ENCODE measurements around the gene APBB2. TPM values are rescaled to one million over a fixed set of nuclear protein-coding genes. Genes with fewer than 3 reads are reported as not detected.

Gene APBB2
- total RNA-seq, 1 experiment from 2014 or later = 80.7 TPM

DNA sequence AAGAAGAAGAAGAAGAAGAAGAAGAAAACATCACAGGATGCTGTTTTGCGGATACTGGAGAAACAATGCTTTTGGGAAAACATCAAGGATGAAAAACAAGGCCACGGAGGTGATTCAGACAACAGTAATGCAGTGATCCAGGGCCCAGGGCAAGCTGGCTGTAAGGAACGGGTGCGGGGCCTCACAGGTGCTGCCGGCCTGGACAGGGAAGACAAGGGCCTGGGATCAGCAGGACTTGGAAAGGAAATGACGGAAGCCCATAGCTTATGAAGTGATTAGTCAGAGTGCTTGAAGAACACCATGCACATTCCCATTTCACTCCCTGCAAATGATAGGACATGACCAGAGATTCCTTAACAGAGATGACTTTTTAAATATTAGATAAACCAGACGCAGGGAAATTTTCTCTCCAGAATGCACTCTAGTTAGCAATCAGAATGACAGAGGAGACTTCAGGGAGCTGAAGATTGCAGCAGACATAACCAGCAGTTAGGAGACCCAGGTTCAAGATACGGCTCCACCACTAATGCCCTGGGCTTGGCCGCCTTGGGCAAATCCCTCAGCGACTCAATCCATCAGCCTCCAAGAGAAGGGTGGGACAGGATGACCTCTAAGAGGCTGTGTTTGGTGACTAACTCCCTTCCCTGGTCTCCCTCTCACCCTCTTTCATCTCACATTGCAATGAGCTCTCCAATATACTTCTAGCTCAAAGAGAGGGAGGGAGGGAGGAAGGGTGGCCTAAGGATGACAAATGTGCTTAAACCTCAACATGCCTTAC lies 54.1 kb downstream of the APBB2 start:
- H3K27me3 Mint-ChIP-seq (ENCODE audit: insufficient read depth, unreplicated experiment) = no peaks in the 10 kb centered on the region
- intact Hi-C loops (cut with micrococcal nuclease; ENCODE audit: unreplicated experiment) = loop anchor here (2.0 kb wide), 1 partner anchor 15 kb away; no protein-coding TSS in a partner anchor
- CTCF ChIA-PET = interaction anchor here (0.9 to 1.0 kb wide), 2 partner anchors 26 to 236 kb away, joined by 3 to 5 read pairs; no protein-coding TSS in a partner anchor
- POLR2A ChIA-PET = no interaction called here
- Histone ChIP-seq H3K9me3 (no peaks in the 10 kb centered on the region), H3K4me3 (ENCODE audit: low read depth, low read length) (no peak overlapping the region), H3K27me3 (replicated peaks; ENCODE audit: control insufficient read depth, insufficient read depth, low read length) (no peaks in the 10 kb centered on the region), H3K4me1 (peaks cover 76% of the 10 kb centered on the region), H3K36me3 (ENCODE audit: control insufficient read depth, insufficient read depth, low read length) (peaks cover 1% of the 10 kb centered on the region)
- H3K36me3 Mint-ChIP-seq (ENCODE audit: insufficient read depth, unreplicated experiment) = peaks cover 41% of the 10 kb centered on the region
- peaks cover 10% of the 10 kb centered on the region for H3K9me3 Mint-ChIP-seq (ENCODE audit: unreplicated experiment)
- no peak overlapping the region for H3K4me3 Mint-ChIP-seq (ENCODE audit: unreplicated experiment)
- peak in 1 of 2 experiments; percentile 50 for DNase-seq
- H3K4me1 Mint-ChIP-seq (ENCODE audit: low read depth, unreplicated experiment) = peaks cover 62% of the 10 kb centered on the region
- TF ChIP-seq, protein P1, sequence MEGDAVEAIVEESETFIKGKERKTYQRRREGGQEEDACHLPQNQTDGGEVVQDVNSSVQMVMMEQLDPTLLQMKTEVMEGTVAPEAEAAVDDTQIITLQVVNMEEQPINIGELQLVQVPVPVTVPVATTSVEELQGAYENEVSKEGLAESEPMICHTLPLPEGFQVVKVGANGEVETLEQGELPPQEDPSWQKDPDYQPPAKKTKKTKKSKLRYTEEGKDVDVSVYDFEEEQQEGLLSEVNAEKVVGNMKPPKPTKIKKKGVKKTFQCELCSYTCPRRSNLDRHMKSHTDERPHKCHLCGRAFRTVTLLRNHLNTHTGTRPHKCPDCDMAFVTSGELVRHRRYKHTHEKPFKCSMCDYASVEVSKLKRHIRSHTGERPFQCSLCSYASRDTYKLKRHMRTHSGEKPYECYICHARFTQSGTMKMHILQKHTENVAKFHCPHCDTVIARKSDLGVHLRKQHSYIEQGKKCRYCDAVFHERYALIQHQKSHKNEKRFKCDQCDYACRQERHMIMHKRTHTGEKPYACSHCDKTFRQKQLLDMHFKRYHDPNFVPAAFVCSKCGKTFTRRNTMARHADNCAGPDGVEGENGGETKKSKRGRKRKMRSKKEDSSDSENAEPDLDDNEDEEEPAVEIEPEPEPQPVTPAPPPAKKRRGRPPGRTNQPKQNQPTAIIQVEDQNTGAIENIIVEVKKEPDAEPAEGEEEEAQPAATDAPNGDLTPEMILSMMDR (IDR thresholded peaks at IDR 0.05; ENCODE audit: insufficient read depth in 1 of 2, low read depth in 1 of 2, low read length in 1 of 2, severe bottlenecking in 1 of 2, unreplicated experiment in 1 of 2) = no peak
- no TSS peak for BruUV-seq (replicated peaks)
- H3K27ac Mint-ChIP-seq (ENCODE audit: unreplicated experiment) = peak overlapping the region; percentile 70

DNA sequence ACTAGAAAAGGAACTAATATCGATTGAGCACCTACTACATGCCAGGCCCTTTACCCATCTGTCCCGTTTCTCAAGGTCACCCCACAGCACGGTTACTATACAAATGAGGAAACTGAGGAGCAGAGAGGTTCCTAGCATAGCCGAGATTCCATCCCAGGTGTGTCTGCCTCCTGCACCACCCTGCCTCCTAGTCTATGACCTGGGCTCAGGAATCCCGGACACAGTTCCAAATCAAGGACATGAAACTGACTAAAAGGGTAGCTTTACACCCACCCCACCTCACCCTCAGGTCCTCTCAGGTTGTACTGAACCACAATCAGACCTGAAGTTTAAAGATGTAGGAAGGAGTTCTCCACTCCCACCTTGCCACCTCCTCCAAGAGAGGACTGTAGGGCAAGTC lies 55.6 kb downstream of the APBB2 start:
- BruUV-seq (replicated peaks) = no TSS peak
- CTCF ChIA-PET = no interaction called here
- no peaks in the 10 kb centered on the region for H3K27me3 ChIP-seq (replicated peaks; ENCODE audit: control insufficient read depth, insufficient read depth, low read length)
- DNase-seq = no peak
- H3K4me1 ChIP-seq = peaks cover 73% of the 10 kb centered on the region
- TF ChIP-seq, protein P1 (IDR thresholded peaks at IDR 0.05; ENCODE audit: insufficient read depth in 1 of 2, low read depth in 1 of 2, low read length in 1 of 2, severe bottlenecking in 1 of 2, unreplicated experiment in 1 of 2) = no peak
- peaks cover 45% of the 10 kb centered on the region for H3K36me3 Mint-ChIP-seq (ENCODE audit: insufficient read depth, unreplicated experiment)
- no peak overlapping the region for H3K4me3 Mint-ChIP-seq (ENCODE audit: unreplicated experiment)
- peaks cover 10% of the 10 kb centered on the region for H3K9me3 Mint-ChIP-seq (ENCODE audit: unreplicated experiment)
- intact Hi-C loops (cut with micrococcal nuclease; ENCODE audit: unreplicated experiment) = no loop called here
- H3K9me3 ChIP-seq = no peaks in the 10 kb centered on the region
- no peaks in the 10 kb centered on the region for H3K27me3 Mint-ChIP-seq (ENCODE audit: insufficient read depth, unreplicated experiment)
- H3K27ac Mint-ChIP-seq (ENCODE audit: unreplicated experiment) = peak overlapping the region; percentile 70
- peaks cover 68% of the 10 kb centered on the region for H3K4me1 Mint-ChIP-seq (ENCODE audit: low read depth, unreplicated experiment)
- no peak overlapping the region for H3K4me3 ChIP-seq (ENCODE audit: low read depth, low read length)
- POLR2A ChIA-PET = no interaction called here
- H3K36me3 ChIP-seq (ENCODE audit: control insufficient read depth, insufficient read depth, low read length) = peaks cover 1% of the 10 kb centered on the region

DNA sequence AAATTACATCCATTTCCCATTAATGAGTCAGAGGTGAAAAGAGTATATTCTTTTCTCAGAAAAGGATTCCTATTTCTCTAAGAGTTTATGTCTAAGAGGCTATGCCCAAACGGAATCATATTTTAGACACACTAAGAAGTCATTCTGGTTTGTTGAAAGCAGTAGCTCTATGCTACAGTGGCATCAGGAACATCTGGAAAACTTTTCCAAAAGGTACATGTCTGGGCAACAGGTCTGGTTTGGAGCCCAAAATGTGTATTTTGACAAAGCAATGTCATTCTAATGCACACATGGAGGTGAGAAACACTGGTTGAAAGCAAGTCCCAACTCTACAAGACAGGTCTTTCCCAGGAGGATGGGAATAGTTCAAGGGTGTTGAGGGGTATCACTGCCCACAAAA lies 56.1 kb downstream of the APBB2 start:
- H3K27ac Mint-ChIP-seq (ENCODE audit: unreplicated experiment) = peak overlapping the region; percentile 70
- BruUV-seq (replicated peaks) = no TSS peak

More for the DNA sequence above, 56.1 kb downstream of the APBB2 start:
- Mint-ChIP-seq H3K36me3 (ENCODE audit: insufficient read depth, unreplicated experiment) (peaks cover 45% of the 10 kb centered on the region), H3K9me3 (ENCODE audit: unreplicated experiment) (peaks cover 10% of the 10 kb centered on the region), H3K4me3 (ENCODE audit: unreplicated experiment) (no peak overlapping the region), H3K4me1 (ENCODE audit: low read depth, unreplicated experiment) (peaks cover 68% of the 10 kb centered on the region), H3K27me3 (ENCODE audit: insufficient read depth, unreplicated experiment) (no peaks in the 10 kb centered on the region)
- POLR2A ChIA-PET = no interaction called here
- H3K4me3 ChIP-seq (ENCODE audit: low read depth, low read length) = no peak overlapping the region
- CTCF ChIA-PET = no interaction called here
- peaks cover 1% of the 10 kb centered on the region for H3K36me3 ChIP-seq (ENCODE audit: control insufficient read depth, insufficient read depth, low read length)
- H3K9me3 ChIP-seq = no peaks in the 10 kb centered on the region
- no peak for DNase-seq
- H3K4me1 ChIP-seq = peaks cover 69% of the 10 kb centered on the region
- TF ChIP-seq, protein P1 (IDR thresholded peaks at IDR 0.05; ENCODE audit: insufficient read depth in 1 of 2, low read depth in 1 of 2, low read length in 1 of 2, severe bottlenecking in 1 of 2, unreplicated experiment in 1 of 2) = no peak
- H3K27me3 ChIP-seq (replicated peaks; ENCODE audit: control insufficient read depth, insufficient read depth, low read length) = no peaks in the 10 kb centered on the region
- intact Hi-C loops (cut with micrococcal nuclease; ENCODE audit: unreplicated experiment) = no loop called here

Data from Caco-2 (cell line).